ENCODE results near the gene TMEM25. TPM values are rescaled to one million over a fixed set of nuclear protein-coding genes. Genes with fewer than 3 reads are reported as not detected.
"Not testable (repeated sequence)": the region's sequence is repeated elsewhere in the genome, so short reads cannot be mapped to it uniquely, and the experiment has no call there.

The TMEM25 gene
- total RNA-seq, 1 donor from 2014 or later: 15.6 TPM

DNA sequence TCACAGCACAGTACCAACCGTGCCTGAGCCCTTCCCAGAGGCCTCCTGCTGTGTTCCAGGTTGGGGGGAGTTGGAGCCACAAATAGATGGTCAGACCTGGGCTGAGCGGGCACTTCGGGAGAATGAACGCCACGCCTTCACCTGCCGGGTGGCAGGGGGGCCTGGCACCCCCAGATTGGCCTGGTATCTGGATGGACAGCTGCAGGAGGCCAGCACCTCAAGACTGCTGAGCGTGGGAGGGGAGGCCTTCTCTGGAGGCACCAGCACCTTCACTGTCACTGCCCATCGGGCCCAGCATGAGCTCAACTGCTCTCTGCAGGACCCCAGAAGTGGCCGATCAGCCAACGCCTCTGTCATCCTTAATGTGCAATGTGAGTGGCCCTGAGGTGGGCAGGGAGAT, 1.1 kb downstream of the TMEM25 start:
- DNase-seq (ENCODE audit: low read depth): no peak

DNA sequence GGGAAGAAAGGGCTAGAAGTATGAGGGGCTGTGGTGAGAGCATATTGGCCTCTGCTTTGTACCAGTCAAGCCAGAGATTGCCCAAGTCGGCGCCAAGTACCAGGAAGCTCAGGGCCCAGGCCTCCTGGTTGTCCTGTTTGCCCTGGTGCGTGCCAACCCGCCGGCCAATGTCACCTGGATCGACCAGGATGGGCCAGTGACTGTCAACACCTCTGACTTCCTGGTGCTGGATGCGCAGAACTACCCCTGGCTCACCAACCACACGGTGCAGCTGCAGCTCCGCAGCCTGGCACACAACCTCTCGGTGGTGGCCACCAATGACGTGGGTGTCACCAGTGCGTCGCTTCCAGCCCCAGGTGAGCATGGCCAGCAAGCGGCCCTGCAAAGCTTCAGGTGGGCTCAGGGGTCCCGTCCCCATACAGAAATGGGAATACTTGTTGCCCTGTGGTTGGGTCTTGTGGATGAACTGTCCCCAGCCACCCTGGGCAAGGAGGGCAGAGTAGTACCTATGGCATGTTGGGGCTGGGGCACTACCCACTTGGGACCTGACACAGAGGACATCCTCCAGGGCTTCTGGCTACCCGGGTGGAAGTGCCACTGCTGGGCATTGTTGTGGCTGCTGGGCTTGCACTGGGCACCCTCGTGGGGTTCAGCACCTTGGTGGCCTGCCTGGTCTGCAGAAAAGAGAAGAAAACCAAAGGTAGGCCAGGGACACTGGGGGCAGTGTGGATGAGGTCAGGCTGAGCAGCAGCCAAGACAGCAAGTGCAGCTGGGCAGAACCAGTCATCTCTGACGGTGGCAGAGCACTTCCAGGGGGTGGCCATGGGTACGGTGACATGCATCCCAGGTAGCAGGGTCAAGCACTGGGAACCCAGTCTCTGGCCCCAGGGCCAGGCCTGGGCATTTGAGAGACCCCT, 2.1 kb downstream of the TMEM25 start:
- no peak for DNase-seq (ENCODE audit: low read depth)

DNA sequence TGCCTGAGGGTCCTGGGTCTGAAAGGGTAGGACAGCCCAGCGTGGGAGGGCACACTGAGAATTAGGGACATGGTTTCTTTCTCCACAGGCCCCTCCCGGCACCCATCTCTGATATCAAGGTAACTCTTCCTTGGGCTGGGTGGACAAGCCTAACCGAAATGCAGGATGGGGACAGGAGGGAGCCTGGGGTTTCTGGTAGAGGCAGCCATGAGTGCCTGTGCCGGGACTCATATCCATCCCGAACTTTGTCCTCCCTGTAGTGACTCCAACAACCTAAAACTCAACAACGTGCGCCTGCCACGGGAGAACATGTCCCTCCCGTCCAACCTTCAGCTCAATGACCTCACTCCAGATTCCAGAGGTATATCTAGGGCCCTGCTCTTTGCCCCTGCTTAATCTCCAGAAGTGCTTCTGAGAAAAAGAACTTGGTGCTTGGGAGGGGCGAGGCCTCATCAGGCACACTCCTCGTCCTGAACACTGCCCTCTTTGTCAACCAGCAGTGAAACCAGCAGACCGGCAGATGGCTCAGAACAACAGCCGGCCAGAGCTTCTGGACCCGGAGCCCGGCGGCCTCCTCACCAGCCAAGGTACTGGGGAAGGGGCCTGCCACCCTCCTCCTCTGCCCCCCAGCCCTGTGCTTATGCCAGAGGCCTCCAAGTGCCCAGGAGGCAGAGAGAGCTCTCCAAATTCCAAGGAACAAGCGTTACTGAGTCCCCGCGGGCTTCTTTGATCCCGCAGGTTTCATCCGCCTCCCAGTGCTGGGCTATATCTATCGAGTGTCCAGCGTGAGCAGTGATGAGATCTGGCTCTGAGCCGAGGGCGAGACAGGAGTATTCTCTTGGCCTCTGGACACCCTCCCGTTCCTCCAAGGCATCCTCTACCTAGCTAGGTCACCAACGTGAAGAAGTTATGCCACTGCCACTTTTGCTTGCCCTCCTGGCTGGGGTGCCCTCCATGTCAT, 3.1 kb downstream of the TMEM25 start:
- no peak for DNase-seq (ENCODE audit: low read depth)

DNA sequence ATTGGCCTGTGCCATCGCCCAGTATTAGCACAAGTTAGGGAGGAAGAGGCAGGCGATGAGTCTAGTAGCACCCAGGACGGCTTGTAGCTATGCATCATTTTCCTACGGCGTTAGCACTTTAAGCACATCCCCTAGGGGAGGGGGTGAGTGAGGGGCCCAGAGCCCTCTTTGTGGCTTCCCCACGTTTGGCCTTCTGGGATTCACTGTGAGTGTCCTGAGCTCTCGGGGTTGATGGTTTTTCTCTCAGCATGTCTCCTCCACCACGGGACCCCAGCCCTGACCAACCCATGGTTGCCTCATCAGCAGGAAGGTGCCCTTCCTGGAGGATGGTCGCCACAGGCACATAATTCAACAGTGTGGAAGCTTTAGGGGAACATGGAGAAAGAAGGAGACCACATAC, 4.3 kb downstream of the TMEM25 start:
- DNase-seq (ENCODE audit: low read depth): no peak

DNA sequence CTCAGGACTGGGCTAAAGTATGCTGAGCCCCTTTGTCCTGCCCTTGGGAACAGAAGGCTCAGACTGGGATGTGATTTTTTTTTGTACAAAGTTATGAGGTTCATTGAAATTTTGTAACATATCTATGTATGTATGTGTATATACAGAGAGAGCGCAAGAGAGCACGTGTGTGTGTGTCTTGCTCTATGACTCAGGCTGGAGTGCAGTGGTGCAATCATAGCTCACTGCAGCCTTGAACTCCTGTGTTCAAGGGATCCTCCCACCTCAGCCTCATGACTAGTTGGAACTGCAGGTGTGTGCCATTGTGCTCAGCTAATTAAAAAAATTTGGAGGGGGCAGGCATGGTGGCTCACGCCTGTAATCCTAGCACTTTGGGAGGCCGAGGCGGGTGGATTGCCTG, 5.7 kb downstream of the TMEM25 start:
- no peak for DNase-seq (ENCODE audit: low read depth)

DNA sequence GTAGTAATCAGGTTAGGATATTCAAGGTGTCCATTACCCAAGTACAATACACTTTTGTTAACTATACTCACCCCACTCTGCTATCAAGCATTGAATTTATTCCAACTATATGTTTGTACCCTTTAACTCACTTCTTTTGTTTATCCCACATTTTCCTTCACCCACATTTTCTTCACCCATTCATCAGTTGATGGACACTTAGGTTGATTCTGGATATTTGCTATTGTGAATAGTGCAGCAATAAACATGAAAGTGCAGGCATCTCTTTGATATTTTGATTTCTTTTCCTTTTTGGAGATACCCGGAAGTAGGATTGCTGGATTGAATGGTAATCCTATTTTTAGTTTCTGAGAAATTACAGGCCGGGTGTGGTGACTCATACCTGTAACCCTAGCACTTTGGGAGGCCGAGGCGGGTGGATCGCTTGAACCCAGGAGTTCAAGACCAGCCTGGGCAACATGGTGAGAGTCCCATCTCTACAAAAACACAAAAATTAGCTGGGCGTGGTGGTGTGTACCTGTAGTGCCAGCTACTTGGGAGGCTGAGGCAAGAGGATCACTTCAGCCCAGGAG, 6.5 kb downstream of the TMEM25 start:
- no peak for DNase-seq (ENCODE audit: low read depth)

DNA sequence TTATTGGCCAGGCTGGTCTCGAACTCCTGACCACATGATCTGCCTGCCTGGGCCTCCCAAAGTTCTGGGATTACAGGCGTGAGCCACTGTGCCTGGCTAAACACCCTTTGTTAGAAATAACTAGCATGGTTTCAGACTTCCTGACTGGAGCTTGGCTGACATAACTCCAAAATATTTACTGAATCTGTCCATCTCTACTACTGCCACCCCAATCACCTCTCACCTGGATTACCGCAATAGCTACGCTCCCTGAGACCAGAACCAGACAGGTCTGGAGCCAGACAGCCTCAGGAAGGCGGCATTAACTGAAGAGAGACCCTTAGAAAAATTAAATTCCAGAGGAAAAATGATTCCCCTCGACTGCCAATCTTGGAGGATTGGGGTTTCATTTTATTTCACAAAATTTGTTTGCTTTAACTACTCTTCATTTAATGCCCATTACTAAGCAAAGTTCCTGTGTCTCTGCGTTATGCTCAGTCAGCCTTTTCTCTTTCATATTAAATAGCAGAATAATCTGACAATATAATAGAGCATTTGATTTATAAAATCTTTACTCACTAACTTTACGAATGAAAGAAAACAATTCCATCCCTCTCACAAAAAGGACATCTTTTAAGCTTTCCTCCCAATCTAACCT, 13.1 kb downstream of the TMEM25 start:
- no peak for DNase-seq (ENCODE audit: low read depth)

DNA sequence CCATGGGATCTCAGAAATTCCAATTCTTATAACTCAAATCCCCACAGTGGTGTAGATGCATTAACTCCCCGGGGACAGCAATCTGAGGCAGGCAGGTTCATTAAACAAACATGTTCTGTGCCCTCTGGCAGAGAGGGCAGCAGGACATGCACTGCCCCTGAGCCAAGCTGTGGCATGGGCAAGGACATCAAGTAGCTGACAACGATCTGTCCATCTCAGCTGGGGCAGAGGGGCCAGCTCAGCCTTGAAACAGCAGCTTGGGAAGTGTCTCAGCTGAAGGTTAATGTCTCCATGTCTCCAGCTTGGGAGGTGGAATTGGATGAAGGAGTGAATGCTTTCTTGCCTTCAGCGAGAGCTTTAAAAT, 13.6 kb downstream of the TMEM25 start:
- DNase-seq (ENCODE audit: low read depth): no peak

DNA sequence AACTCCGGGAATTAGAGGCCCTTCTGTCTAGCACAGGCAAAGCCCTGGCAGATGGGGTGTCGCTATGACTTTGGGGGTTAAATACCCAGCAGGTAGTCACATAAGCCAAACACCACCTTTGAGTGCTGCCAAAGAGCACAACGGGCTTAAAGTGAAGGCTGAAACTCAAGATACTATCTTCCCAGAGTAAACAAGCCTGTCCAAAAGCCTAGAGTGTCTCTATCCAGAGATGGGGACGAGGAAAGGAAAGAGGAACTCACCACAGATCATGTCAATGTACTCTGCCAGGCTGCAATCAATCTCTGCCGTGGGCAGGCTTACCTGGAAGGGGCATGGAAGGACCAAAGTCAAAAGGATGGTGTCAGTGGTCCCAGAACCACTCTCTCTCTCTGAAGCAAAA, 14.5 kb downstream of the TMEM25 start:
- no peak for DNase-seq (ENCODE audit: low read depth)

DNA sequence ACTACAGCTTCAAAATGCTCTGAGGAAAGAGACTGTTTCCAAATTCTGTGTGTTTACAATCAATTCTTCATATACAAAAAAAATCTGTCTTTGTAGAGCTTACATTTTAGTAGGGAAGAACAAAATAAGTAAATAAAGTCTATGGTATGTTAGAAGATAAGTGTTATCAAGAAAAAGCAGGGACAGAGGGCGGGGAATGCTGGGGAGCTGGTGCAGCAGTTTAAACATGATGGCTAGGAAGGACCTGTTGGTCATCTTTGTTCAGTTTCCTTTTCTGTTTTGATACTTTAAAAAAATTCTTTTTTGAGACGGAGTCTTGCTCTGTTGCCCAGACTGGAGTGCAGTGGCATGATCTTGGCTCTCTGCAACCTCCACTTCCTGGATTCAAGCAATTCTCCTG, 16.1 kb downstream of the TMEM25 start:
- DNase-seq (ENCODE audit: low read depth): no peak

DNA sequence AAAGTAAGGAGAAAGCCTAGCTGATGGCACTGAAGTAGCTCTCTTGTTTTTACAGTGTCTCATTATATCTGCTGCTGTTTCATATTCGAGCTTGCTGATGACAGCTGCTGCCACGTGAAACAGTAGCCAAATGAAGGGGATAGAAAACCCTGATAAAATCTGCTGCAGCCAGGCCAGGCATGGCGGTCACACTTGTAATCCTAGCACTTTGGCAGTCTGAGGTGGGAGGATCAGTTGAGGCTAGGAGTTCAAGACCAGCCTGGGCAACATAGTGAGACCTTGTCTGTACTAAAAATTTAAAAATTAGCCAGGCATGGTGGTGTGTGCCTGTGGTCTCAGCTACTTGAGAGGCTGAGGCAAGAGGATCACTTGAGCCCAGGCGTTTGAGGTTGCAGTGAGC, 21.3 kb downstream of the TMEM25 start:
- peak; percentile 29 for DNase-seq (ENCODE audit: low read depth)

DNA sequence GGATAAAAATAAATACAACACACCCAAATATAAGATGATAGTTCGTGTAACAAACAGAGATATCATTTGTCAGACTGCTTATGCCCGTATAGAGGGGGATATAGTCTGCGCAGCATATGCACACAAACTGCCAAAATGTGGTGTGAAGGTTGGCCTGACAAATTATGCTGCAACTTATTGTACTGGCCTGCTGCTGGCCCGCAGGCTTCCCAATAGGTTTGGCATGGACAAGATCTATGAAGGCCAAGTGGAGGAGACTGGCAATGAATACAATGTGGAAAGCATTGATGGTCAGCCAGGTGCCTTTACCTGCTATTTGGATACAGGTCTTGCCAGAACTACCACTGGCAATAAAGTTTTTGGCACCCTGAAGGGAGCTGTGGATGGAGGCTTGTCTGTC, 29.8 kb downstream of the TMEM25 start:
- DNase-seq (ENCODE audit: low read depth): no peak

DNA sequence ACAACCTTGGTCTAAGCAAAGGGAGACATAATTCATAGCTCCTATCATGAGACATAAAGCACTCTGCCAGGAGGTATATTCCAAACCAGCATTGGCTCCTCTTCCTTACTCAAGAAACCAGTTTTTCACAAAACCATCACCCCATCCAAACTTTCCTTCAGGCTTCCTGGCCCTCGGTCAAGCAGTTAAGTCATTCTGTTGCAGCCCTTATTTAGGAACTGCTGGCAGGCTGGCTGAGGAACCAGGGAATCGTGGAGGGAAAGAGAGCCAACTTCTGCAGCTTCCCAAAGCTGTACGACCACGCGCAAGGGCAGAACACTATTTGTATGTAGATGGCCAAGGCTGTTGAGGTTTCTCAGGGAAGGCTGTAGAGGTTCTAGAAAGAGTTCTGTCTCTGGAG, 34.1 kb downstream of the TMEM25 start:
- DNase-seq (ENCODE audit: low read depth): peak; percentile 24

DNA sequence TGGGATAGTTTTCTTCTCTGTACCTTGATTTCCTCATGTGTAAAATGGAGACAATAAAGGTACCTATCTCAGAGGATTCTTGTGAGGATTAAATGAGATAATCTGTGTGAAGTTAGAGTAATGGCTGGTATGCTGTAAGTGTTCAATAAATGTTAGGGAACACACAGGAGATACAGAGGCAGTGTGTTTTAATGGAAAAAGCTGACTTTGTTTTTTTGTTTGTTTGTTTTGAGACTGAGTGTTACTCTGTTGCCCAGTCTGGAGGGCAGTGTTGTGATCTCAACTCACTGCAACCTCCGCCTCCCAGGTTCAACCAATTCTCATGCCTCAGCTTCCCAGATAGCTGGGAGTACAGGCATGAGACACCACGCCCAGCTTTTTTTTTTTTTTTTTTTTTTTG, 38.7 kb downstream of the TMEM25 start:
- no peak for DNase-seq (ENCODE audit: low read depth)

DNA sequence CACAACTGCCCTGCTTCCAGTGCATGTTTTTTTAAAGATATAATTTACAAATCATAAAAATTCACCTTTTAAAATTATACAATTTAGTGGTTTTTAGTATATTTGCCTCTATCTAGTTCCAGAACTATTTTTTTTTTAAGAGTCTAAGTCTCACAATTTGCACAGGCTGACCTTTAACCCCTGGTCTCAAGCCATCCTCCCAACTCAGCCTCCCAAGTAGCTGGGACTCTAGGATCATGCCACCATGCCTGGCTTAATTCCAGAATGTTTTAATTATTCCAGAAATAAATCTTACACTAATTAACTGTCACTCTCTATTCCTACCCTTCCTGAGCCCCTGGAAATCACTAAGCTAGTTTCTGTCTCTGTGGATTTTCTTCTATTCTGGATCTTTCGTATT, 39.8 kb downstream of the TMEM25 start:
- no peak for DNase-seq (ENCODE audit: low read depth)

DNA sequence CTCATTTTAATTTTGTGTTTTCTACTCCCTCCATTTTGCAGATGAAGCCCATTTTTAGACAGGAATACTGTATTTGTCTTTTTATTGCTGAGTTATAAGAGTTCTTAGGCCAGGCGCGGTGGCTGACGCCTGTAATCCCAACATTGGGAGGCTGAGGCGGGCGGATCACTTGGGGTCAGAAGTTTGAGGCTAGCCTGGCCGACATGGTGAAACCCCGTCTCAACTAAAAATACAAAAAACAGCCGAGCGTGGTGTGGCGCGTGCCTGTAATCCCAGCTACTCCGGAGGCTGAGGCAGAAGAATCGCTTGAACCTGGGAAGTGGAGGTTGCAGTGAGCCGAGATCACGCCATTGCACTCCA, 40.7 kb downstream of the TMEM25 start:
- DNase-seq (ENCODE audit: low read depth): peak; percentile 30

DNA sequence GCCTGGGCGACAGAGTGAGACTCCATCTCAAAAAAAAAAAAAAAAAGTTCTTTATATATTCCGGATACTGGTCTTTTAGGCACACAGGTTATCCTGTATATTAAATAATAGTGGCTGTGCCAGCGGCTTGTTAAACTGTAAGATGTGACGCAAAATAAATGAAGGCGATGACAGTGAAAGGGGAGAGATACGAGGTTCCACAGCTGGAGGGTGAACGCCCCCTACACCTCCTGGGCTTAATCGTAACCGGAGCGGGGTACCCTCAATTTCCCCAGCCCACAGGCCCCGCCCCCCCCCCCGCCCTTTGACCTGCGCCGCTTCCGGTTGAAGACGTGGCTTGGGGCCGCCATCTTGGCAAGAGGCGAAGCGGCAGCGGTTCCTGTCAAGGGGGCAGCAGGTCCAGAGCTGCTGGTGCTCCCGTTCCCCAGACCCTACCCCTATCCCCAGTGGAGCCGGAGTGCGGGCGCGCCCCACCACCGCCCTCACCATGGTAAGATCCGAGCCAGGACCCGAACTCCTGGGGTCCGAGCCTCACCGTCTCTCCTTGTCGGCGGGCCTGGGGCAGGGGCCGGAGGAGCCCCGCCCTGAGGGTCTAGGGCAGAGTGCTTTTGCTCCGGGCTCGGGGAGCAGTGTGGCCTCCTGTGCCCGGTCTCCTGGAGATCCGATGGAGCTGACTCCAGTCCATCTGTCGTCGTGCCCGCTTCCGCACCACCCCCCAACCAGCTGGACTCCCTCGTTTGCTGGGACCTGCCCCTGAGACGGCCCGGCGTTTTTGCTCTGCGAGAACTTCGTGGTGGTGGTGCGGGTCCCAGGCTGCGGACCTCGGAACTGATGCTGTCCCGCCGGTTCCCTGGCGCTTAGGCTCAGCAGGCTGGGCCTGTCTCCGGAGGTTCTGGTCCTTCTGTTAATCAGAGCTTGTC, 41.3 kb downstream of the TMEM25 start, which contains the start of gene ARCN1:
Gene ARCN1, plus strand, starts transcription at position 349 of the 920 bp plus-strand sequence. Its CDS starts 139 bp downstream, at position 488.
- peak; percentile 81 for DNase-seq (ENCODE audit: low read depth)

DNA sequence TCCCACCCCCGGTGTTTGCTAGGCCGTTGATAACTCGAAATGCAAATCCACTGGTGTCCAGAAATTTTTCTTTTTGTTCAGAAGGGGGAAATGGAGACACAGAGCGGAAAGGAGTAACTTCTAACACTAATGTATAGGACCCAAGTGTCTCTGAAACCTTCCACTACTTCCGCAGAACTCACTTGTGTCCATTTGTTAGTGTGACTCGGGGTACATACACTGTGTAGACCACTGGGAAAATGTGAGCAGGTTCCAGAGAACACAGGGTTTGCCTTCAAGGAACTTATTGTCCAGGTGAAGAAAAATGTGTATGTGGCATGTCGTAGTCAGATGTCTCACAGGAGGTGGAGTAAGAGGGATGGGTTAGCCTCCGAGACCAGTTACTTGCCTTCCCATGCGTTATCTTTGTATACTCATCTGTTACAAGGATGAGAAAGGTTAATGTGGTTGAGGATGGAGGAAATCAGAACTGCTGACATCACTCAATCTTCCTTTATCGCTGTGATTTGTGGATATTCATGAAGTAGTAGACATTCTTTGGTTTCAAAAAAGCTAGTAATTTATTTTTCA, 42.1 kb downstream of the TMEM25 start:
- peak; percentile 22 for DNase-seq (ENCODE audit: low read depth)

DNA sequence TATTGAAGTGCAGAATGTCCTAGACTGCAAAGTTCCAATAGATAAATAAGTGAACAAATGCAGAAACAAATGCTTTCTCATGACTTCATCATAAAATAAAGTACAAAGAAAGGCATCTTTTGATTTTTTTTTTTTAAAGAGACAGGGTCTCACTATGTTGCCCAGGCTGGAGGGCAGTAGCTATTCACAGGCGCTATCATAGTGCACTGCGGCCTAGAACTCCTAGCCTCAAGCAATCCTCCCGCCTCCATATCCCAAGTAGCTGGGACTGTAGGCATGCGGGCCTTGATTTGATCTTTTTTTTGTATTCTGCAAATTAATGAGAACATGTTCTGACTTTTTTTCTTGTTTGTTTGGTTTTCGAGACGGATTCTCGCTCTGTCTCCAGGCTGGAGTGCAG, 43.6 kb downstream of the TMEM25 start:
- DNase-seq (ENCODE audit: low read depth): no peak

DNA sequence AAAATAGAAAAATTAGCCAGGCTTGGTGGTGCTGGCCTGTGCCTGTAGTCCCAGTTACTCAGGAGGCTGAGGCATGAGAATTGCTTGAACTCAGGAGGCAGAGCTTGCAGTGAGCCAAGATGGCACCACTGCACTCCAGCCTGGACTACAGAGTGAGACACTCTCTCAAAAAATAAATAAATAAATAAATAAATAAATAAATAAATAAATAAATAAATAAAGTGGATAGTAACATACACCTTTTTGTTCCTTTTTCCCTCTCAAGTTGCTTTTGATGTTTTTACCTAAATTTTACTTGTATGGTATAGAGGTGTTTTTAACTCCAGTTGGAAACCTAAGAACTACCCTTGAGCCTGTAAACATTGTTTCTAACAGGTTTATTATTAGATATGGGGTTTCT, 47.0 kb downstream of the TMEM25 start:
- not testable (repeated sequence) for DNase-seq (ENCODE audit: low read depth)

All from myocyte (in vitro differentiated cells).